ENCODE results near the gene TRAPPC2L.

The TRAPPC2L gene

DNA sequence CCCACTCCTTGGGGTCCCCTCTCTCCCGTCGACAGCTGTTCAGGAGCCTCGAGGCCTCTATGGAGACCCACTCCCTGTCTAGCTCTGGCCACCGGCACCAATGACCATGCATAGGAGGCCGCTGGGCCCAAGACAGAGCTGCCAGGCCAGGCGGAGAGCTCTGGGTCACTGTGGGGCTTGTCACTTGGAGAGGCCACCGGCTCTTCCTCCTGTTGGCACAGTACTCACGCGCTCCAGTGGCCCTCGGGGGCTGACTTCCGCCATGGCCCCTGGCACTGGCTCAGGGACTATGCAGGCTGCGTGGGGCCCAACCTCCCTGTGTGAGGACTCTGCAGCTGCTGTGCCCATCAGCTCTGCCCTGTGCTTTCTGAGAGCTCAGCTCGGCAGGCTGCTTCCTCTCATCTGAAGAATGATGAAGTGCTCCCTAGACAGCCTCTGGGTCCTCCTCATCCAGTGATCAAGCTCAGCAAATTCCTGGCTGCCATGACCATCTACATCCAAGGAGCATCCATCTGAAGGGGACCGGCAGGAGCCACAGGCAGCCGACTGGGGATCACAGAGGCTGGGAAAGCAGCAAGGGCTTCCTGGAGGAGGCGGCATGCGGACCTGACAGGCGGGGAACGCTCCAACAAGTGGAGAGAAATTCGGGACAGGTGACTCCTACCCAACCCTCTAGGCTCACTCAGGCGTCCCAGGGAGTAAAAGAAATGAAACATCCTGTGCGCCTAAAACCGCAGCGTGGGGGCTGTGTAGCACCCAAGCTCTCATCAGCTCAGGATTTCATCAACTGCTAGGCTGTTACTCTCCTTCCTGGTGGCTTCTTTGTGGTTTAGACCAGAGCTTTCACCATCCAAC lies 17.0 kb upstream of the TRAPPC2L start:
- DNase-seq (ENCODE audit: low read depth), result no peak

DNA sequence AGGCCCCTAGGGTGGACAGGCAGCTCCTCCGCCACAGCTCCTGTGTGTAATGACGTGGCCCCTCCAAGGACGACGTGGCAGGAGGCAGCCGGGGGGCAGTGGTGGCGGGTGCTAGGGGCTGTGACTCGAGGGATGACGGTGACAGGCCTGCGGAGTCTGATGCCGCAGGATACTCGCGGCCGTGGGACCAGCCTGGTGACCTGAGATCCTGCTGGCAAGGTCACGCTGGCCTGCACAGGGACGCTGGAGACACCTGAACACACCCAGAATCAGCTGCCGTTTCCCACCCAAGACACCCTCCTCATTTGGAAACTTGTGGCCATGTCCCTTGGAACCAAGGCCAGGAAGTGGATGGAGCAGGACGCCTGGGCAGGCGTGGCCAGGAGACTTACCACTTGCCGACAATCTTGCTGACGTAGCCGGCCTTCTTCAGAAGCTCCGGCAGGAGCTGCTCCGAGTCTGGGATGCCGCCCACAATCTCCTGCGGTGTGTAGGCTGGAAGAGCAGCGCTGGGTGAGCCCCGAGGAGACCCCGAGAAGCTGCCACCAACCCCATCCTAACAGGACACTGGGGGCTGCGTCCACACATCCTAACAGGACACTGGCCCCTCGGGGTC lies 16.2 kb upstream of the TRAPPC2L start:
- no peak for DNase-seq (ENCODE audit: low read depth)

DNA sequence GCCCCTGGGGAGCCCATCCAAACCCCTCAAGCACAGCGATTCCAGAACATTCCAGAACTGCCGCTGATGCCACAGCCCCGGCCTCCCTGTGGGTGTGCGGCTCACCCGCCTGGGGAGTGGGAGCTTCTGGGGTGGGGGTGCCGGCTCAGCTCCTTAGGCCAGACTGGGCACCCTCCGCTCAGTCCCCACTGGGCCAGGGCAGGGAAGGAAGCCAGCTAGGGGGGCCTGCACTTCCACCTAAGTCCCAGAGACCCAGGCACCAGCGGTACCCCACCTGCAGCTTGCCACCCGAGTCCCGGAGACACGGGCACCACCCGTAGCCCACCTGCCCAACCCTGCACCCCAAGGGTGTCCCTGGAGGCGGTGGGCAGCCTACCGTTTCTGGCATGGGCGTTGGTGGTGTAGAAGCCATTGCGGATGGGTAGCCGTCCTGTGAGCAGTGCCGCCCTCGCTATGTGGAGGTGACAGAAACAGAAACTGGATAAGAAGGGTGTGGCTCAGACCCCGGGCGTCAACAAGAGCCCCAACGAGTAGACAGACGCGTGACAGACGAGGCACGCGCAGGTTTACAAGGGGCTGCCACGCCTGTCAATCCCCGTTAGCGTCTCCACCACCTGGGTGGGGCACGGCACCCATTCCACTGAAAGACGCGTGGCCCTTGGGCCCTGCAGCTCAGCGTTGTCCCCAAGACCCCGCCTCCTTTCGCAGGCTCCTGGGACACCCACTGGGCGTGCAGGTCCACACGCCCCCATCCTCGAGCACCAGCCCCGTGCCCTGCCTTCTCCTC lies 15.2 kb upstream of the TRAPPC2L start:
- no peak for DNase-seq (ENCODE audit: low read depth)

GRCh38 chr16:88842308-88842756 lies 14.6 kb upstream of the TRAPPC2L start:
- DNase-seq (ENCODE audit: low read depth), result no peak

GRCh38 chr16:88842806-88843205 lies 14.1 kb upstream of the TRAPPC2L start:
- DNase-seq (ENCODE audit: low read depth), result no peak

DNA sequence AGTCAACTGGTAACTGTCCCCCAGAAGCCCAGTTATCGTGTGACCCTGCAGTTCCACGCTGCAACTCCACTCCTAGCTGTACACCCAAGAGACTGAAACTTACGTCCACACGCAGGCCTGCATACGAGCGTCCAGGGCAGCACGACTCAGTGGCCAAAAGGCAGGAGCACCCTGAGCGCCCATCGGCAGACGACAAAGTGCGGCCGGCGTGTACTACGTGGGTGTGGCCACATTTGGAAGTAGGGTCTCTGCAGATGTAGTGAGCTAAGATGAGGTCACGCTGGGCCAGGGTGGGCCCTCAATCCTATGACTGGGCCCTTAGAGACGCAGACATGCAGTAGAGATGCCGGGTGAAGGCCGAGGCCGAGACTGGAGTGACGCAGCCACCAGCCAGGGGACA lies 13.7 kb upstream of the TRAPPC2L start:
- DNase-seq (ENCODE audit: low read depth), result no peak

- no peak for DNase-seq (ENCODE audit: low read depth)
These were observed 12.4 kb upstream of the TRAPPC2L start for GRCh38 chr16:88844419-88845036.

DNA sequence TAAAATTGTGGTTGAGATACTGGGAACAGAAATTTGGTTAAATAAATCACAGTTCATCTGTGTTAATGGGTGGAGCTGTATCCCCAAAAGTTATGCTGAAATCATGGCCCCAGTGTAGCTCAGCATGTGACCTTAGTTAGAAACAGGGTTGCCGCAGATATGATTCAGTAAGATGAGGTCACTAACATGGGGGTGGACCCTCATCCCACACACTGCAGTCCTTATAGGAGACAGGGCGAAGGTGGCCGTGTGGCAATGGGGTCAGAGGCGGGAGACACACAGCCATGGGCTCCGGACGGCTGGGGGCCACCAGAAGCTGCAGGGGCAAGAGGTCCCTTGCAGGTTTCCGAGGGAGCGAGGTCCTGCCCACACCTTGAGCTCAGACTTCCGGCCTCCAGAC lies 10.8 kb upstream of the TRAPPC2L start:
- no peak for DNase-seq (ENCODE audit: low read depth)

- no peak for DNase-seq (ENCODE audit: low read depth)
These were observed 9.3 kb upstream of the TRAPPC2L start for GRCh38 chr16:88847654-88848053.

- DNase-seq (ENCODE audit: low read depth), result no peak
These were observed 8.4 kb upstream of the TRAPPC2L start for GRCh38 chr16:88848557-88848956.

GRCh38 chr16:88850531-88851199 lies 6.3 kb upstream of the TRAPPC2L start:
- DNase-seq (ENCODE audit: low read depth), result no peak

GRCh38 chr16:88851616-88852015 lies 5.3 kb upstream of the TRAPPC2L start:
- DNase-seq (ENCODE audit: low read depth), result no peak

DNA sequence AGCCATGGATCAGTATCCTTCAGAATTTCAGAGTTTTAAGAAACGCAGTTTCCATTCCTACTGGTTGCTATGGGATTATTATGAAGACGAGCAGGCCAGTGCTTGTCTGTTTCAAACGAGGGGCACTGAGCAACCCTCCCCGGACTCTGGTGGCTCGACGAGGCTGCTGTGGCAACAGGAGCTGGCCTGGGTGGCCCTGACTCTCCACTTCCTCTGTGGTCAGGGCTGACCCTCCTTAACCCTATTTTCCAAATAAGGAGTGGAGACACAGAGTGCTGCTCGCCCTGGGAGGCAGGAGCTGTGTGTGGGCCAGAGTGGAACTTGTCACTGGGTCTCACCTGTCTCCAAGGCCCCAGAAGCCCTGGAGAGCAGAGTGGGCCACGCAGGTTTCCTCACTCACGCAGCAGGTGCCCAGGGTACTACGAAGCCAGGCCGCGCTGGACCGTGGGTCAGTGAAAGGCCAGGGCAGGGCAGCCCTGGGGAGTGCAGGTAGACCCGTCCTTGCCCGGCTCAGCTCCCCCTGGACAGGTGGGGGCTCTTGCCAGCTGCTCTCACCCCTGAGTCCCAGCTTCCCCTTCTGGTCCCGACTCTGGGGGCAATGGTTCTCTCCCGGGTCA lies 3.5 kb upstream of the TRAPPC2L start:
- no peak for DNase-seq (ENCODE audit: low read depth)

DNA sequence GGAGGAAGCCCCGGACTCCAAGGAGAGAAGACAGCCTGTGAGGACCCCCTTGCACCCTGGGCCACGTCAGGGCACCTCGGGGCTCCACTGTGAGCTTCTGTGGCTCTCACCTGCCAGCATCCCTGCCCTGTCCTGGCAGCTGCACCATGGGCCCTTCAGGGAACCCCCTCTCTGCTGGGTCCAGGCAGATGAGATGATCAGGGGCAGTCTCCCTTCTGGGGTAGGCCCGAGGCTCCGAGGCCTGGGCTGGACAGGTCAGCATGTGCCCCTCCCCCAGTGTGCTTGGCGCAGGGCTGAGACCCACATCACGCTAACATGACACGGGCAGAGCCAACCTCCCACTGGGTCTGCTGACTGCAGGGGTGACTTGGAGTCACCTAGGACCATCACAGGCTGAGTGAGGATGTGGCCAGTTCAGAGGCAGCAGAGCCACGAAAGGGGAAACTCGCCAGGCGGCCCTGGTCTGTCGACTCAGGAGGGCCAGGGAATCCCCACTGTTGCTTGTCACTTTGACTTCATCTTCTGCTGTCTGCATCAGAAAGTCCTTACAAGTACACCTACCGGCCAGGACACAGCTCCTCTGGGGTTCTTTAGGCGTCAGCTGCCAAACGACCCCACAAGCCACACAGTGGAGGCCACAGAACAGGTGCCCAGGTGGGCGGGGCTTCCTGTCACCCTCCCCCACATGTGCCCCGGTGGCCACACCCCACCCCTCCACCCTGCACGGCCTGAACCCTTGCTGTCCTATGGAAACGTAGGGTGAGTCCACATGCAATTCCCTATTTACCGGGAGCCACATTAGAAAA lies 2.4 kb upstream of the TRAPPC2L start:
- no peak for DNase-seq (ENCODE audit: low read depth)

GRCh38 chr16:88855176-88855575 lies 1.8 kb upstream of the TRAPPC2L start:
- DNase-seq (ENCODE audit: low read depth), result no peak

DNA sequence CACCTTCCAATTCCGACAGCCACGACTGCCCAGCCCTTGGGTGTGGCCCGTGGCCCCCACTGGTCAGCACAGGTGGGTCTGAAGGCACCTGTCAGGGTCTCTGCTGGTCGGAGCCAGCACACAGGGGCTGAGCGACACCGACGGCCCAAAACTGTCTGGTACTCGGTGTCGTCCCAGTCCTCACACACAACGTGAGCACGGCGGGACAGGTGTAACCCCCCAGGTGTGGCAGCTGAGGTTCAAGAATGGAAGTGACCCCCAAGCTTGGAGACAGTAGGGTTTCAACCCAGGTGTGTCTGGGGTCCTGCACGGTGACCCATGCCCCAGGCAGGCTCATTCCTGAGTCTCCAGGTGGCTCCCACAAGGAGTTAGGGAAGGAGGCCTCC lies 1.2 kb upstream of the TRAPPC2L start:
- no peak for DNase-seq (ENCODE audit: low read depth)

- DNase-seq (ENCODE audit: low read depth), result no peak
These were observed 652 bp upstream of the TRAPPC2L start for GRCh38 chr16:88856122-88856827.

DNA sequence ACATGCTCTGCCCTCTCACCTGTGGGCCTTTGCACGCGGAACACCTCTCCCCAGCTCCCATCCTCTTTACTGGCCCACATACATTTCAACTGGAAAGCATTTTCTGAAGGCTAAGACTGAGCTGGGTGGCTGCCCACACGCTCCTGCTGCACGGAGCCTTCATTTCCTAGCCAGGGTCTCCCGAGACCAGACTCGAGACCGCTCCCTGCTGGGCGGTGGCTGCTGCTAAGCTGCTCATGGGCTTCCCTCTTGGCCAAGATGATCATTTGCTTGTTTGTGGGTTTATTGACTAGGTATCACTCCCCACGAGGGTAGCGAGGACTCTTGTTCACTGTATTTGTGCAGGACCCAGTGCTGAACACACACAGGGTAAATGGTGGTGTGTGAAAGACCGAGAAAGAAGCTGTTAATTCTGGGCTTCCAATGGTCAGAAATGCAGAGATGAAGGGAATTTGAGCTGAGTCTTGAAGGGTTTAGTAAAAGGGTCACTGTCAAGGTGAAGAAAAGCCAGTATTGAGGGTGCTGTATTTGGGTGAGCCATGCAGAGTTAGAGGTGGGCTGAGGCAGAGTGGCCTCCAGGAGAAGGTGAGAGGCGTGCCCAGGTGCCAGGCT lies 907 bp downstream of the TRAPPC2L start:
- DNase-seq (ENCODE audit: low read depth), result peak; percentile 16

DNA sequence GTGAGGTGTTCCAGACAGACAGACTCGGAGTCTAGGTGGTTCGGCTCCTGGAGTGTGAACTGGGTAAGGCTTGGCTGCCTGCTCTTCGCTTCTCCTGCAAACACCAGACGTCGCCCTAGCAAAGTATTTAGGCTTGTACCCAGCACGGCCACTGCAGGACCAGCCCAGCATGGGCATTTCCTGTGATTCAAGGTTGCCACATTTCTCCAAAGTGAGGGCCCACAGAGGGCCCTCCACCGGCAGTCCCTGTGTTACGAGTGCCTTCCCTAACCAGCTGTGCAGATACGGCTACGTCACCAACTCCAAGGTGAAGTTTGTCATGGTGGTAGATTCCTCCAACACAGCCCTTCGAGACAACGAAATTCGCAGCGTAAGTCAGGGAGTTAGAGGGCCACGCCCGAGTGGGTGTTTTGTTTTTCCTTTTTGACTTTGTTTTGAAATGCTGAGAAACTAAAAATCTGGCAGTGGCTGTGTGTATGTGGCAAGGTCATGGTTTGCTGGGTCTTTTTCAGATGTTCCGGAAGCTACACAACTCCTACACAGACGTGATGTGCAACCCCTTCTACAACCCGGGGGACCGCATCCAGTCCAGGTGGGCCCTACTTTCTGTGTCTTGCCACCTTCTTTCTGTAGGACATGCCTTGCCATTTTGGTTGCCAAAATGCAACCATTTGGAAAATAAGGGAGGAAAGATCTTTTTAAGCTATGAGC lies 2.6 kb downstream of the TRAPPC2L start:
- no peak for DNase-seq (ENCODE audit: low read depth)
